Stimulated activated CD8-positive, alpha-beta memory T cell treated with anti-CD3 and anti-CD28 coated beads, Interleukin-12 subunit alpha, Interleukin-12 subunit beta, amount 100 ng/mL, for 24 hours (primary cell): ENCODE measurements around the gene MAML3.

Experiments
- DNase-seq: peaks from one replicate; pipeline ENCODE4 v3.0.0-alpha.2; 2020; ENCODE audit errors: extremely low read depth

The MAML3 gene

GRCh38 chr4:140156529-140157171 lies 2.7 kb upstream of the MAML3 start:
- DNase-seq = no peak

- DNase-seq = no peak
Measured at GRCh38 chr4:140154572-140154891, 548 bp upstream of the MAML3 start.

GRCh38 chr4:140153419-140153717 lies 616 bp downstream of the MAML3 start:
- DNase-seq = no peak

- DNase-seq = no peak
Measured at GRCh38 chr4:140152751-140153418, 1.1 kb downstream of the MAML3 start.

GRCh38 chr4:140152013-140152703 lies 1.8 kb downstream of the MAML3 start:
- no peak for DNase-seq

- no peak for DNase-seq
Measured at GRCh38 chr4:140151699-140152012, 2.3 kb downstream of the MAML3 start.

GRCh38 chr4:140150886-140151698 lies 2.9 kb downstream of the MAML3 start:
- DNase-seq = no peak

GRCh38 chr4:140150636-140150885 lies 3.4 kb downstream of the MAML3 start:
- no peak for DNase-seq

- no peak for DNase-seq
Measured at GRCh38 chr4:140149846-140150635, 3.9 kb downstream of the MAML3 start.

GRCh38 chr4:140144050-140144449 lies 9.9 kb downstream of the MAML3 start:
- no peak for DNase-seq

- no peak for DNase-seq
Measured at GRCh38 chr4:140141210-140141835, 12.7 kb downstream of the MAML3 start.

- no peak for DNase-seq
Measured at GRCh38 chr4:140140566-140140965, 13.4 kb downstream of the MAML3 start.

GRCh38 chr4:140138428-140138827 lies 15.6 kb downstream of the MAML3 start:
- no peak for DNase-seq

- DNase-seq = no peak
Measured at GRCh38 chr4:140137671-140138070, 16.3 kb downstream of the MAML3 start.

GRCh38 chr4:140136509-140136908 lies 17.5 kb downstream of the MAML3 start:
- DNase-seq = no peak

GRCh38 chr4:140135529-140136088 lies 18.4 kb downstream of the MAML3 start:
- no peak for DNase-seq

GRCh38 chr4:140134746-140135425 lies 19.1 kb downstream of the MAML3 start:
- no peak for DNase-seq

GRCh38 chr4:140133576-140133975 lies 20.4 kb downstream of the MAML3 start:
- no peak for DNase-seq

- DNase-seq = no peak
Measured at GRCh38 chr4:140131675-140132229, 22.2 kb downstream of the MAML3 start.

- no peak for DNase-seq
Measured at GRCh38 chr4:140130677-140131076, 23.3 kb downstream of the MAML3 start.

GRCh38 chr4:140127422-140127821 lies 26.6 kb downstream of the MAML3 start:
- no peak for DNase-seq
